SK-N-MC (cell line): Measurements from ENCODE around the gene CDKN1B.

Experiments used
- DNase-seq: peaks from one replicate; pipeline ENCODE4 v3.0.0-alpha.2; 2011; ENCODE audit warnings: low read depth, low spot score
- H3K27ac ChIP-seq: fragments of 200-600 bp; sonication (generic); 2 replicates; pipeline ENCODE4 v1.5.1; 2016; ENCODE audit warnings: mixed run types
- H3K36me3 ChIP-seq: fragments of 200-600 bp; sonication (generic); 2 replicates; pipeline ENCODE4 v1.6.1; 2017; ENCODE audit warnings: antibody characterized with exemption, low read length, mixed read lengths; ENCODE audit not compliant: insufficient read depth
- H3K4me3 ChIP-seq: fragments of 200-600 bp; sonication (generic); 2 replicates; pipeline ENCODE4 v1.5.1; 2016
- H3K9ac ChIP-seq: fragments of 200-600 bp; sonication (generic); 2 replicates; pipeline ENCODE4 v1.8.0; 2017; ENCODE audit warnings: mixed run types, mixed read lengths; ENCODE audit not compliant: insufficient read length
- H3K9me3 ChIP-seq: fragments of 200-600 bp; sonication (generic); 2 replicates; pipeline ENCODE4 v1.6.1; 2017; ENCODE audit warnings: low read depth, mild to moderate bottlenecking, antibody characterized with exemption, low read length, moderate library complexity, mixed read lengths
- EZH2 ChIP-seq: fragments of 200-600 bp; sonication (generic); IDR thresholded peaks from one replicate; pipeline ENCODE4 v1.6.1; 2017; ENCODE audit warnings: antibody characterized with exemption
- FOXP2 ChIP-seq: optimal IDR thresholded peaks from 2 replicates; pipeline ENCODE3; 2011; ENCODE audit warnings: mild to moderate bottlenecking, moderate library complexity; ENCODE audit not compliant: insufficient read depth; ENCODE audit errors: extremely low read length, control extremely low read depth
- POLR2AphosphoS5 ChIP-seq: IDR thresholded peaks from 2 replicates; pipeline ENCODE4 v1.6.1; 2012; ENCODE audit warnings: mild to moderate bottlenecking, low read depth, low read length, borderline replicate concordance

Gene CDKN1B

GRCh38 chr12:12724421-12725085 lies 7.4 kb downstream of the CDKN1B start:
- Histone ChIP-seq H3K36me3 (peaks cover 30% of the 10 kb centered on the region), H3K27ac (peak overlapping the region; percentile 98), H3K9me3 (no peaks in the 10 kb centered on the region), H3K4me3 (peak overlapping the region; percentile 97), H3K9ac (peak overlapping the region; percentile 98)
- TF ChIP-seq EZH2 (no peak), FOXP2 (no peak), POLR2AphosphoS5 (no peak)
- no peak for DNase-seq

GRCh38 chr12:12725086-12725955 lies 8.2 kb downstream of the CDKN1B start:
- Histone ChIP-seq H3K36me3 (peaks cover 22% of the 10 kb centered on the region), H3K9me3 (no peaks in the 10 kb centered on the region), H3K27ac (peak overlapping the region; percentile 98), H3K4me3 (peak overlapping the region; percentile 97), H3K9ac (peak overlapping the region; percentile 98)
- TF ChIP-seq EZH2 (no peak), FOXP2 (peak; percentile 67), POLR2AphosphoS5 (peak; percentile 78)
- DNase-seq = peak; percentile 88

- H3K9ac ChIP-seq = peak overlapping the region; percentile 98
- H3K36me3 ChIP-seq = peaks cover 16% of the 10 kb centered on the region; the same call in 1 of the 2 replicates
- DNase-seq = no peak
- H3K27ac ChIP-seq = peak overlapping the region; percentile 98
- peak overlapping the region; percentile 97 for H3K4me3 ChIP-seq
- no peaks in the 10 kb centered on the region for H3K9me3 ChIP-seq
- TF ChIP-seq EZH2 (no peak), FOXP2 (no peak)
These were observed 8.9 kb downstream of the CDKN1B start for GRCh38 chr12:12725956-12726554.

- peak overlapping the region; percentile 98; the same call in 1 of the 2 replicates for H3K27ac ChIP-seq
- peak overlapping the region; percentile 98 for H3K9ac ChIP-seq
- H3K9me3 ChIP-seq = no peaks in the 10 kb centered on the region
- TF ChIP-seq POLR2AphosphoS5 (no peak), EZH2 (no peak), FOXP2 (no peak)
- peak overlapping the region; percentile 97 for H3K4me3 ChIP-seq
- peaks cover 10% of the 10 kb centered on the region; the same call in 1 of the 2 replicates for H3K36me3 ChIP-seq
- no peak for DNase-seq
These were observed 9.5 kb downstream of the CDKN1B start for GRCh38 chr12:12726555-12727093.

- DNase-seq = no peak
- Histone ChIP-seq H3K4me3 (no peak overlapping the region), H3K27ac (no peak overlapping the region), H3K9ac (no peak overlapping the region), H3K9me3 (no peaks in the 10 kb centered on the region), H3K36me3 (no peaks in the 10 kb centered on the region; the same call in 1 of the 2 replicates)
- TF ChIP-seq POLR2AphosphoS5 (no peak), EZH2 (no peak), FOXP2 (no peak)
These were observed 14.0 kb downstream of the CDKN1B start for GRCh38 chr12:12731178-12731577.

- Histone ChIP-seq H3K9ac (no peak overlapping the region), H3K27ac (no peak overlapping the region), H3K4me3 (no peak overlapping the region), H3K9me3 (no peaks in the 10 kb centered on the region), H3K36me3 (no peaks in the 10 kb centered on the region; the same call in 1 of the 2 replicates)
- no peak for DNase-seq
- TF ChIP-seq EZH2 = no peak
- no peak for TF ChIP-seq FOXP2
- TF ChIP-seq POLR2AphosphoS5 = no peak
These were observed 14.6 kb downstream of the CDKN1B start for GRCh38 chr12:12731785-12732184.

- TF ChIP-seq POLR2AphosphoS5 = no peak
- TF ChIP-seq EZH2 = no peak
- no peak for TF ChIP-seq FOXP2
- no peak overlapping the region for H3K9ac ChIP-seq
- H3K4me3 ChIP-seq = no peak overlapping the region
- H3K36me3 ChIP-seq = no peaks in the 10 kb centered on the region; the same call in 1 of the 2 replicates
- H3K27ac ChIP-seq = no peak overlapping the region
- no peak for DNase-seq
- H3K9me3 ChIP-seq = no peaks in the 10 kb centered on the region
These were observed 15.9 kb downstream of the CDKN1B start for GRCh38 chr12:12733118-12733517.
